Esophagus muscularis mucosa (tissue), 4 donors: Measurements from ENCODE around the gene CCDC194. TPM values are rescaled to one million over a fixed set of nuclear protein-coding genes. Genes with fewer than 3 reads are reported as not detected.
A peak's percentile ranks its signal among the peaks of the same experiment; 100 is the strongest.

Experiments used
- DNase-seq: peaks from one replicate; pipeline ENCODE4 v3.0.0-alpha.2; 2017; ENCODE audit errors: extremely low spot score
- H3K27ac ChIP-seq, 4 donors: fragments of 200-600 bp; sonication (generic); replicated peaks in 1 of 4; 1 replicate in 3 of 4; 2 replicates in 1 of 4; pipeline ENCODE4 v1.5.1; 2016 to 2019; ENCODE audit warnings: mild to moderate bottlenecking in 1 of 4
- H3K27me3 ChIP-seq, 4 donors: fragments of 200-600 bp; sonication (generic); one replicate each; pipeline versions ENCODE4 v1.5.1 to v1.6.0; 2016 to 2019
- H3K36me3 ChIP-seq, 4 donors: fragments of 200-600 bp; sonication (generic); one replicate each; pipeline ENCODE4 v1.5.1; 2016 to 2019
- H3K4me1 ChIP-seq, 4 donors: fragments of 200-600 bp; sonication (generic); one replicate each; pipeline ENCODE4 v1.5.1; 2016 to 2019
- H3K4me3 ChIP-seq, 4 donors: fragments of 200-600 bp; sonication (generic); 1 replicate in 2 of 4; 2 replicates in 2 of 4; pipeline ENCODE4 v1.5.1; 2016 to 2019; ENCODE audit warnings: mild to moderate bottlenecking in 4 of 4, moderate library complexity in 1 of 4
- H3K9me3 ChIP-seq, 4 donors: fragments of 200-600 bp; sonication (generic); 1 replicate in 3 of 4; 2 replicates in 1 of 4; pipeline ENCODE4 v1.5.1; 2016 to 2019
- EP300 ChIP-seq: sonication (generic); formaldehyde crosslinking; IDR thresholded peaks from one replicate; pipeline ENCODE4 v1.6.1; 2017; ENCODE audit warnings: antibody characterized with exemption
- POLR2A ChIP-seq: fragments of 450-650 bp; IDR thresholded peaks from one replicate; pipeline ENCODE4 v1.6.1; 2017; ENCODE audit warnings: antibody characterized with exemption, moderate library complexity, mild to moderate bottlenecking, low read depth
- POLR2AphosphoS5 ChIP-seq, 2 donors: sonication (generic); formaldehyde crosslinking; IDR thresholded peaks; one replicate each; pipeline ENCODE4 v1.6.1; 2017; ENCODE audit warnings: antibody characterized with exemption in 2 of 2
- WGBS: methylation state at CpG from one replicate; pipeline ENCODE4 v1.1.5; 2018; 5-methylcytosine and 5-hydroxymethylcytosine counted together
- intact Hi-C: fragments of 100-400 bp; cut with DNase I; formaldehyde crosslinking; loops from one replicate; pipeline ENCODE4 v1.15.1; 2023
- total RNA-seq, 4 donors: library from RNA; depleted of rRNA; stranded (reverse); fragments of >200 nt; gene quantifications; one replicate each; pipeline versions ENCODE4 v1.1.0 to v1.2.1, GENCODE V29; 2016
- TF ChIP-seq, protein P1 (sequence below), 3 experiments: fragments of 200-600 bp in 2 of 3; fragments of 450-650 bp in 1 of 3; sonication (generic) in 2 of 3; IDR thresholded peaks; one replicate each; pipeline ENCODE4 v1.5.1; 2017 to 2019; ENCODE audit warnings: antibody characterized with exemption in 3 of 3, mild to moderate bottlenecking in 2 of 3, moderate library complexity in 1 of 3

CCDC194 gene
- total RNA-seq, 4 donors from 2014 or later: not detected

DNA sequence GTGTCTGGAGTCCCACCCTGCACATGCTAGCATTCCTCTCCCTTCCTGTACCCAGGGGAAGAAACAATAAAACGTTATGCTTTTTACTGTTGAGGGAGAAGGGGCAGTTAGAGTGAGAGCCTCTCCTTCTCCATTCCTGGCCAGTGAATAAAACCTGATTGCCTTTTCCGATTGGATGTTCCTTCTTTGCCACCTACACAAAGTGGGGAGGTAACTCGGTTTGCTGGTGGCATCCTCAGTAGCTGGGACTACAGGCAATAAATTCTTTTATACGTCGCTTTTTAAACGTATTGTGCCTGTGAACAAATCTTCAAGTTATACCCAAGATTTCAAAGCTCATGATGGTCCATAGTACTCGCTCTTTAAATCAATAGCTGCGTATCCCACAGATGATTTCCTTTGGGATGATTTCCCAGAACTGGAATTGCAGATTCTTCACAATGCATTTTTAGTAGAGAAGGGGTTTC is 25.2 kb upstream of the CCDC194 start:
- H3K4me3 ChIP-seq: peak overlapping the region; percentile 68 to 89 (median 82)
- intact Hi-C loops: no loop called here
- H3K27ac ChIP-seq: peak overlapping the region; percentile 78 to 86 (median 80)
- peaks cover 0 to 26% (median 0%) of the 10 kb centered on the region in 4 donors for H3K27me3 ChIP-seq
- WGBS: 33% methylated on average over 8 of the region's 8 CpGs
- TF ChIP-seq, protein P1, sequence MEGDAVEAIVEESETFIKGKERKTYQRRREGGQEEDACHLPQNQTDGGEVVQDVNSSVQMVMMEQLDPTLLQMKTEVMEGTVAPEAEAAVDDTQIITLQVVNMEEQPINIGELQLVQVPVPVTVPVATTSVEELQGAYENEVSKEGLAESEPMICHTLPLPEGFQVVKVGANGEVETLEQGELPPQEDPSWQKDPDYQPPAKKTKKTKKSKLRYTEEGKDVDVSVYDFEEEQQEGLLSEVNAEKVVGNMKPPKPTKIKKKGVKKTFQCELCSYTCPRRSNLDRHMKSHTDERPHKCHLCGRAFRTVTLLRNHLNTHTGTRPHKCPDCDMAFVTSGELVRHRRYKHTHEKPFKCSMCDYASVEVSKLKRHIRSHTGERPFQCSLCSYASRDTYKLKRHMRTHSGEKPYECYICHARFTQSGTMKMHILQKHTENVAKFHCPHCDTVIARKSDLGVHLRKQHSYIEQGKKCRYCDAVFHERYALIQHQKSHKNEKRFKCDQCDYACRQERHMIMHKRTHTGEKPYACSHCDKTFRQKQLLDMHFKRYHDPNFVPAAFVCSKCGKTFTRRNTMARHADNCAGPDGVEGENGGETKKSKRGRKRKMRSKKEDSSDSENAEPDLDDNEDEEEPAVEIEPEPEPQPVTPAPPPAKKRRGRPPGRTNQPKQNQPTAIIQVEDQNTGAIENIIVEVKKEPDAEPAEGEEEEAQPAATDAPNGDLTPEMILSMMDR (IDR thresholded peaks at IDR 0.05): no peak
- H3K4me1 ChIP-seq: peaks cover 8 to 18% (median 16%) of the 10 kb centered on the region in 4 donors
- H3K36me3 ChIP-seq: peaks cover 0 to 18% (median 15%) of the 10 kb centered on the region in 4 donors
- no peak for DNase-seq
- H3K9me3 ChIP-seq: no peaks in the 10 kb centered on the region

- 47% methylated on average over 3 of the region's 3 CpGs for WGBS
- peak overlapping the region in 2 of 4 donors; percentile 78 to 81 for H3K27ac ChIP-seq
- H3K4me1 ChIP-seq: peaks cover 8 to 18% (median 16%) of the 10 kb centered on the region in 4 donors
- H3K4me3 ChIP-seq: peak overlapping the region in 1 of 4 donors; percentile 84
- no peak for TF ChIP-seq EP300
- H3K36me3 ChIP-seq: peaks cover 0 to 15% (median 10%) of the 10 kb centered on the region in 4 donors
- DNase-seq: no peak
- intact Hi-C loops: no loop called here
- H3K27me3 ChIP-seq: peaks cover 0 to 26% (median 0%) of the 10 kb centered on the region in 4 donors
- no peaks in the 10 kb centered on the region for H3K9me3 ChIP-seq
Measured at GRCh38 chr19:17418710-17419109, 24.7 kb upstream of the CCDC194 start.

DNA sequence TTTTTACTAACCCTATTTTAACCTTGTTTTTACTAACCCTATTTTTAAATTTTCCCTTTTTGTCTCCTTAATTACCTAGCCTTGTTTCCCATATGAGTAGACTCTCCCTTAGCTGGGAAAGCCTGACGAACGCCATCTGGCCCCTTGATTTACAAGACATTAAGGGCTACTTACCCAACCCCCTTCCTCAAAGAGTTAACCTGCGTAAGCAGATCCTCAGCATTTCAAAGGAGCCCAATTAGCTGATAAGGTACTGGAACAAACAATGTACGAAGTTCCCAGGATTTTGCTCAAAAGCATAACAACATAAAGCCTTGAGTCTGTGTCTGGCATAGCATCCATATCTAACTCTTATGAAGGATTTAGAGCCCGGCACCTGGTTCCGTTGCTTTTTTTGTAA is 21.1 kb upstream of the CCDC194 start:
- H3K4me3 ChIP-seq: no peak overlapping the region
- H3K36me3 ChIP-seq: no peaks in the 10 kb centered on the region
- H3K4me1 ChIP-seq: peaks cover 4 to 27% (median 23%) of the 10 kb centered on the region in 4 donors
- no peak for DNase-seq
- no peak for TF ChIP-seq POLR2AphosphoS5 (IDR thresholded peaks at IDR 0.05)
- no peak for TF ChIP-seq EP300
- no peak for TF ChIP-seq POLR2A
- TF ChIP-seq, protein P1 (IDR thresholded peaks at IDR 0.05): no peak
- H3K27ac ChIP-seq: no peak overlapping the region
- 67% methylated on average over 6 of the region's 6 CpGs for WGBS
- peaks cover 0 to 26% (median 0%) of the 10 kb centered on the region in 4 donors for H3K27me3 ChIP-seq
- intact Hi-C loops: no loop called here
- H3K9me3 ChIP-seq: no peaks in the 10 kb centered on the region

DNA sequence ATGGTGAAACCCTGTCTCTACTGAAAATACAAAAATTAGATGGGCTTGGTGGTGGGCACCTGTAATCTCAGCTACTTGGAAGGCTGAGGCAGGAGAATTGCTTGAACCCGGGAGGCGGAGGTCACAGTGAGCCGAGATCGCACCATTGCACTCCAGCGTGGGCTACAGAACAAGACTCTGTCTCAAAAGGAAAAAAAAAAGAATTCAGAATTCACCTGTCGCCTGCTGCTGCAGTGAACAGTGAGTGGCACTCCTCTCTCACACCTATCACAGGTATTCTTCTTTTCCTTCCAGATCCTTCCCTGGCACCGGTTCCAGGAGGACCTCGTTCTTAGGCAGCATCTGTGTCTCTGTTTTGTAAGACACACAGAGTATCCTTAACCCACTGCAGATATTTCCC is 20.1 kb upstream of the CCDC194 start:
- Histone ChIP-seq H3K9me3 (no peaks in the 10 kb centered on the region), H3K27me3 (peaks cover 0 to 26% (median 0%) of the 10 kb centered on the region in 4 donors), H3K27ac (no peak overlapping the region), H3K4me1 (peaks cover 2 to 21% (median 18%) of the 10 kb centered on the region in 4 donors), H3K36me3 (no peaks in the 10 kb centered on the region), H3K4me3 (no peak overlapping the region)
- 99% methylated on average over 8 of the region's 8 CpGs for WGBS
- TF ChIP-seq, protein P1 (IDR thresholded peaks at IDR 0.05): no peak
- no peak for TF ChIP-seq POLR2AphosphoS5 (IDR thresholded peaks at IDR 0.05)
- no peak for TF ChIP-seq POLR2A
- no peak for TF ChIP-seq EP300
- DNase-seq: no peak
- intact Hi-C loops: loop anchor here (5.0 kb wide), 1 partner anchor 33 kb away; the partner anchor contains the start of gene TMEM221

DNA sequence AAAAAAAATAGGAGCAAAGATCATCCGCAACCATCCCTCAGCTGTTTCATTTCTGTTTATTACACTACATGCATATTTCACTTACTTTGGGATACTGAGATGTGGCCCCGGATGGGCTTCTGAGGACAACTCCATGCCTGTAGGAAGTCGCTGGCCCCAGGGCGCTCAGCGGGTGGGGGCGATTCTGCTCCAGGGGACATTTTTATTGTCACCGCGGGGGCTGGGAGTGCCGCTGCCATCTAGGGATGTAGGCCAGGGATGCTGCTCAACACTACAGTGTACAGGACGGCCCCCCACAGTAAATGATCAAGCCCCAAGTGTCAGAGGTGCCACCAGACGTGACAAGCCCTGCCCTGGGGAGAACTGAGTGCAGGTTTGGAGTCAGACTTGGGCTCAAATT is 17.8 kb upstream of the CCDC194 start:
- no peak for DNase-seq
- intact Hi-C loops: loop anchor here (5.0 kb wide), 1 partner anchor 36 kb away; the partner anchor contains the start of gene TMEM221
- no peaks in the 10 kb centered on the region for H3K36me3 ChIP-seq
- H3K9me3 ChIP-seq: no peaks in the 10 kb centered on the region
- no peak overlapping the region for H3K27ac ChIP-seq
- no peak overlapping the region for H3K4me3 ChIP-seq
- peaks cover 0 to 24% (median 18%) of the 10 kb centered on the region in 4 donors for H3K4me1 ChIP-seq
- H3K27me3 ChIP-seq: peaks cover 0 to 19% (median 0%) of the 10 kb centered on the region in 4 donors
- 90% methylated on average over 11 of the region's 11 CpGs for WGBS
- TF ChIP-seq POLR2AphosphoS5 (IDR thresholded peaks at IDR 0.05) (no peak), EP300 (no peak), POLR2A (no peak)
- TF ChIP-seq, protein P1 (IDR thresholded peaks at IDR 0.05): no peak
